ENCODE measurements around the gene NTRK2.
A peak's percentile ranks its signal among the peaks of the same experiment; 100 is the strongest.

Gene NTRK2

GRCh38 chr9:84849049-84849448, 179.5 kb downstream of the NTRK2 start:
- no peak overlapping the region for H3K4me3 Mint-ChIP-seq
- H3K27ac Mint-ChIP-seq: no peak overlapping the region
- ATAC-seq: peak; percentile 52
- no peaks in the 10 kb centered on the region for H3K9me3 Mint-ChIP-seq
- no peaks in the 10 kb centered on the region for H3K4me1 Mint-ChIP-seq
- no peaks in the 10 kb centered on the region for H3K36me3 Mint-ChIP-seq
- H3K27me3 Mint-ChIP-seq: no peaks in the 10 kb centered on the region

GRCh38 chr9:84850830-84851392, 181.4 kb downstream of the NTRK2 start:
- Mint-ChIP-seq H3K27ac (no peak overlapping the region), H3K36me3 (no peaks in the 10 kb centered on the region), H3K4me1 (no peaks in the 10 kb centered on the region), H3K4me3 (no peak overlapping the region), H3K27me3 (no peaks in the 10 kb centered on the region), H3K9me3 (no peaks in the 10 kb centered on the region)
- ATAC-seq: no peak

- no peak for ATAC-seq
- no peak overlapping the region for H3K4me3 Mint-ChIP-seq
- no peaks in the 10 kb centered on the region for H3K27me3 Mint-ChIP-seq
- no peaks in the 10 kb centered on the region for H3K36me3 Mint-ChIP-seq
- no peak overlapping the region for H3K27ac Mint-ChIP-seq
- H3K9me3 Mint-ChIP-seq: no peaks in the 10 kb centered on the region
- H3K4me1 Mint-ChIP-seq: no peaks in the 10 kb centered on the region
These were observed 182.5 kb downstream of the NTRK2 start for GRCh38 chr9:84851935-84852585.

GRCh38 chr9:84852617-84853301, 183.2 kb downstream of the NTRK2 start:
- no peak for ATAC-seq
- Mint-ChIP-seq H3K9me3 (no peaks in the 10 kb centered on the region), H3K4me1 (no peaks in the 10 kb centered on the region), H3K27ac (no peak overlapping the region), H3K36me3 (no peaks in the 10 kb centered on the region), H3K27me3 (no peaks in the 10 kb centered on the region), H3K4me3 (no peak overlapping the region)

GRCh38 chr9:84856181-84856632, 186.7 kb downstream of the NTRK2 start:
- H3K27me3 Mint-ChIP-seq: no peaks in the 10 kb centered on the region
- H3K27ac Mint-ChIP-seq: no peak overlapping the region
- no peaks in the 10 kb centered on the region for H3K4me1 Mint-ChIP-seq
- H3K36me3 Mint-ChIP-seq: no peaks in the 10 kb centered on the region
- no peak for ATAC-seq
- H3K4me3 Mint-ChIP-seq: no peak overlapping the region
- no peaks in the 10 kb centered on the region for H3K9me3 Mint-ChIP-seq

- Mint-ChIP-seq H3K27ac (no peak overlapping the region), H3K4me3 (no peak overlapping the region), H3K36me3 (no peaks in the 10 kb centered on the region), H3K9me3 (no peaks in the 10 kb centered on the region), H3K27me3 (peaks cover 7% of the 10 kb centered on the region), H3K4me1 (no peaks in the 10 kb centered on the region)
- no peak for ATAC-seq
These were observed 187.7 kb downstream of the NTRK2 start for GRCh38 chr9:84857211-84857610.

- H3K36me3 Mint-ChIP-seq: no peaks in the 10 kb centered on the region
- no peak for ATAC-seq
- H3K4me3 Mint-ChIP-seq: no peak overlapping the region
- no peak overlapping the region for H3K27ac Mint-ChIP-seq
- no peaks in the 10 kb centered on the region for H3K9me3 Mint-ChIP-seq
- no peaks in the 10 kb centered on the region for H3K4me1 Mint-ChIP-seq
- H3K27me3 Mint-ChIP-seq: peaks cover 7% of the 10 kb centered on the region
These were observed 188.8 kb downstream of the NTRK2 start for GRCh38 chr9:84858364-84858763.

GRCh38 chr9:84860249-84861115, 191.0 kb downstream of the NTRK2 start:
- H3K4me3 Mint-ChIP-seq: no peak overlapping the region
- ATAC-seq: no peak

GRCh38 chr9:84861455-84861854, 191.9 kb downstream of the NTRK2 start:
- Mint-ChIP-seq H3K27me3 (peaks cover 7% of the 10 kb centered on the region), H3K4me3 (no peak overlapping the region), H3K9me3 (no peaks in the 10 kb centered on the region)

More at GRCh38 chr9:84860249-84861115, 191.0 kb downstream of the NTRK2 start:
- Mint-ChIP-seq H3K27me3 (peaks cover 7% of the 10 kb centered on the region), H3K27ac (no peak overlapping the region), H3K9me3 (no peaks in the 10 kb centered on the region), H3K36me3 (no peaks in the 10 kb centered on the region), H3K4me1 (no peaks in the 10 kb centered on the region)

GRCh38 chr9:84862308-84862707, 192.8 kb downstream of the NTRK2 start:
- H3K27me3 Mint-ChIP-seq: peaks cover 7% of the 10 kb centered on the region
- H3K9me3 Mint-ChIP-seq: no peaks in the 10 kb centered on the region
- ATAC-seq: no peak
- no peak overlapping the region for H3K4me3 Mint-ChIP-seq
- H3K36me3 Mint-ChIP-seq: no peaks in the 10 kb centered on the region
- H3K4me1 Mint-ChIP-seq: no peaks in the 10 kb centered on the region
- H3K27ac Mint-ChIP-seq: no peak overlapping the region

More at GRCh38 chr9:84861455-84861854, 191.9 kb downstream of the NTRK2 start:
- no peaks in the 10 kb centered on the region for H3K4me1 Mint-ChIP-seq
- no peak for ATAC-seq
- no peaks in the 10 kb centered on the region for H3K36me3 Mint-ChIP-seq
- H3K27ac Mint-ChIP-seq: no peak overlapping the region

- H3K27me3 Mint-ChIP-seq: peaks cover 7% of the 10 kb centered on the region
- H3K9me3 Mint-ChIP-seq: no peaks in the 10 kb centered on the region
- no peak overlapping the region for H3K27ac Mint-ChIP-seq
- no peak for ATAC-seq
- no peaks in the 10 kb centered on the region for H3K36me3 Mint-ChIP-seq
- no peak overlapping the region for H3K4me3 Mint-ChIP-seq
- H3K4me1 Mint-ChIP-seq: no peaks in the 10 kb centered on the region
These were observed 193.3 kb downstream of the NTRK2 start for GRCh38 chr9:84862810-84863287.

- Mint-ChIP-seq H3K9me3 (no peaks in the 10 kb centered on the region), H3K27ac (no peak overlapping the region), H3K4me1 (no peaks in the 10 kb centered on the region), H3K27me3 (peaks cover 7% of the 10 kb centered on the region), H3K36me3 (no peaks in the 10 kb centered on the region), H3K4me3 (no peak overlapping the region)
- no peak for ATAC-seq
These were observed 193.8 kb downstream of the NTRK2 start for GRCh38 chr9:84863372-84863771.

GRCh38 chr9:84866396-84867175, 197.1 kb downstream of the NTRK2 start:
- no peaks in the 10 kb centered on the region for H3K4me1 Mint-ChIP-seq
- H3K27ac Mint-ChIP-seq: no peak overlapping the region
- H3K9me3 Mint-ChIP-seq: no peaks in the 10 kb centered on the region
- peaks cover 4% of the 10 kb centered on the region for H3K27me3 Mint-ChIP-seq
- ATAC-seq: no peak
- no peaks in the 10 kb centered on the region for H3K36me3 Mint-ChIP-seq
- H3K4me3 Mint-ChIP-seq: no peak overlapping the region

GRCh38 chr9:84867186-84867585, 197.7 kb downstream of the NTRK2 start:
- no peaks in the 10 kb centered on the region for H3K36me3 Mint-ChIP-seq
- H3K4me3 Mint-ChIP-seq: no peak overlapping the region
- no peaks in the 10 kb centered on the region for H3K27me3 Mint-ChIP-seq
- no peak for ATAC-seq
- no peaks in the 10 kb centered on the region for H3K4me1 Mint-ChIP-seq
- no peaks in the 10 kb centered on the region for H3K9me3 Mint-ChIP-seq
- H3K27ac Mint-ChIP-seq: no peak overlapping the region

Data from stimulated activated memory B cell treated with anti-CD40 and anti-IgM and Interleukin-4, amounts not matched to agents 10 μg/mL and 1 μg/mL and 100 μg/mL, for 72 hours (primary cell).